Ramos (cell line): ENCODE data around the gene SP9.

Experiments
- in situ Hi-C: fragments of 300-500 bp; cut with MboI; formaldehyde crosslinking; loops from one replicate; pipeline ENCODE4 v1.14.3; 2022; ENCODE audit warnings: low sequenced_read_pairs; ENCODE audit not compliant: unreplicated experiment

Gene SP9

GRCh38 chr2:174332217-174332963, 2.4 kb upstream of the SP9 start:
- in situ Hi-C loops: loop anchor here (25.0 kb wide), 1 partner anchor 1295 kb away; no protein-coding TSS in a partner anchor

- in situ Hi-C loops: loop anchor here (25.0 kb wide), 1 partner anchor 1296 kb away; no protein-coding TSS in a partner anchor
Measured at GRCh38 chr2:174333017-174333371, 1.8 kb upstream of the SP9 start.

- in situ Hi-C loops: loop anchor here (25.0 kb wide), 1 partner anchor 1296 kb away; no protein-coding TSS in a partner anchor
Measured at GRCh38 chr2:174333372-174334277, 1.1 kb upstream of the SP9 start.

GRCh38 chr2:174334278-174334715, 457 bp upstream of the SP9 start:
- in situ Hi-C loops: loop anchor here (25.0 kb wide), 1 partner anchor 1297 kb away; no protein-coding TSS in a partner anchor

- in situ Hi-C loops: loop anchor here (25.0 kb wide), 1 partner anchor 1298 kb away; no protein-coding TSS in a partner anchor
Measured at GRCh38 chr2:174335254-174335987, 667 bp downstream of the SP9 start.

- in situ Hi-C loops: loop anchor here (25.0 kb wide), 1 partner anchor 1299 kb away; no protein-coding TSS in a partner anchor
Measured at GRCh38 chr2:174335988-174336500, 1.3 kb downstream of the SP9 start.

- in situ Hi-C loops: loop anchor here (25.0 kb wide), 1 partner anchor 1299 kb away; no protein-coding TSS in a partner anchor
Measured at GRCh38 chr2:174336501-174337336, 2.0 kb downstream of the SP9 start.

GRCh38 chr2:174337337-174338146, 2.8 kb downstream of the SP9 start:
- in situ Hi-C loops: loop anchor here (25.0 kb wide), 1 partner anchor 1300 kb away; no protein-coding TSS in a partner anchor

- in situ Hi-C loops: loop anchor here (25.0 kb wide), 1 partner anchor 1301 kb away; no protein-coding TSS in a partner anchor
Measured at GRCh38 chr2:174338147-174338605, 3.4 kb downstream of the SP9 start.

GRCh38 chr2:174338671-174339560, 4.2 kb downstream of the SP9 start:
- in situ Hi-C loops: loop anchor here (25.0 kb wide), 1 partner anchor 1302 kb away; no protein-coding TSS in a partner anchor

- in situ Hi-C loops: loop anchor here (10.0 to 25.0 kb wide), 2 partner anchors 935 to 1302 kb away; no protein-coding TSS in a partner anchor
Measured at GRCh38 chr2:174339561-174340399, 5.0 kb downstream of the SP9 start.

- in situ Hi-C loops: loop anchor here (10.0 to 25.0 kb wide), 2 partner anchors 936 to 1303 kb away; no protein-coding TSS in a partner anchor
Measured at GRCh38 chr2:174340400-174341292, 5.9 kb downstream of the SP9 start.

- in situ Hi-C loops: loop anchor here (10.0 to 25.0 kb wide), 2 partner anchors 937 to 1304 kb away; no protein-coding TSS in a partner anchor
Measured at GRCh38 chr2:174341293-174341994, 6.7 kb downstream of the SP9 start.
